ENCODE measurements around the gene TBX3. TPM values are rescaled to one million over a fixed set of nuclear protein-coding genes. Genes with fewer than 3 reads are reported as not detected.

TBX3 gene
- total RNA-seq, 3 donors from 2014 or later = 21.3 to 115 (median 78.3) TPM

- no peak for DNase-seq (ENCODE audit: low spot score in 2 of 2)
- Histone ChIP-seq H3K36me3 (no peaks in the 10 kb centered on the region), H3K27me3 (no peaks in the 10 kb centered on the region), H3K9me3 (no peaks in the 10 kb centered on the region), H3K4me1 (peaks cover 0 to 1% of the 10 kb centered on the region in 2 donors), H3K27ac (no peak overlapping the region), H3K4me3 (no peak overlapping the region)
- intact Hi-C loops (cut with DNase I; ENCODE audit: low total_unique reads) = no loop called here
- TF ChIP-seq POLR2AphosphoS5 (IDR thresholded peaks at IDR 0.05) = no peak
- TF ChIP-seq POLR2A (IDR thresholded peaks at IDR 0.05) = no peak
- TF ChIP-seq, protein P1, sequence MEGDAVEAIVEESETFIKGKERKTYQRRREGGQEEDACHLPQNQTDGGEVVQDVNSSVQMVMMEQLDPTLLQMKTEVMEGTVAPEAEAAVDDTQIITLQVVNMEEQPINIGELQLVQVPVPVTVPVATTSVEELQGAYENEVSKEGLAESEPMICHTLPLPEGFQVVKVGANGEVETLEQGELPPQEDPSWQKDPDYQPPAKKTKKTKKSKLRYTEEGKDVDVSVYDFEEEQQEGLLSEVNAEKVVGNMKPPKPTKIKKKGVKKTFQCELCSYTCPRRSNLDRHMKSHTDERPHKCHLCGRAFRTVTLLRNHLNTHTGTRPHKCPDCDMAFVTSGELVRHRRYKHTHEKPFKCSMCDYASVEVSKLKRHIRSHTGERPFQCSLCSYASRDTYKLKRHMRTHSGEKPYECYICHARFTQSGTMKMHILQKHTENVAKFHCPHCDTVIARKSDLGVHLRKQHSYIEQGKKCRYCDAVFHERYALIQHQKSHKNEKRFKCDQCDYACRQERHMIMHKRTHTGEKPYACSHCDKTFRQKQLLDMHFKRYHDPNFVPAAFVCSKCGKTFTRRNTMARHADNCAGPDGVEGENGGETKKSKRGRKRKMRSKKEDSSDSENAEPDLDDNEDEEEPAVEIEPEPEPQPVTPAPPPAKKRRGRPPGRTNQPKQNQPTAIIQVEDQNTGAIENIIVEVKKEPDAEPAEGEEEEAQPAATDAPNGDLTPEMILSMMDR (IDR thresholded peaks at IDR 0.05) = no peak
These were observed 26.4 kb downstream of the TBX3 start for GRCh38 chr12:114657597-114657920.

GRCh38 chr12:114656906-114657596 is 26.9 kb downstream of the TBX3 start:
- intact Hi-C loops (cut with DNase I; ENCODE audit: low total_unique reads) = no loop called here
- no peak overlapping the region for H3K27ac ChIP-seq
- TF ChIP-seq POLR2AphosphoS5 (IDR thresholded peaks at IDR 0.05) = no peak
- no peak for TF ChIP-seq POLR2A (IDR thresholded peaks at IDR 0.05)
- TF ChIP-seq, protein P1 (IDR thresholded peaks at IDR 0.05) = no peak

DNA sequence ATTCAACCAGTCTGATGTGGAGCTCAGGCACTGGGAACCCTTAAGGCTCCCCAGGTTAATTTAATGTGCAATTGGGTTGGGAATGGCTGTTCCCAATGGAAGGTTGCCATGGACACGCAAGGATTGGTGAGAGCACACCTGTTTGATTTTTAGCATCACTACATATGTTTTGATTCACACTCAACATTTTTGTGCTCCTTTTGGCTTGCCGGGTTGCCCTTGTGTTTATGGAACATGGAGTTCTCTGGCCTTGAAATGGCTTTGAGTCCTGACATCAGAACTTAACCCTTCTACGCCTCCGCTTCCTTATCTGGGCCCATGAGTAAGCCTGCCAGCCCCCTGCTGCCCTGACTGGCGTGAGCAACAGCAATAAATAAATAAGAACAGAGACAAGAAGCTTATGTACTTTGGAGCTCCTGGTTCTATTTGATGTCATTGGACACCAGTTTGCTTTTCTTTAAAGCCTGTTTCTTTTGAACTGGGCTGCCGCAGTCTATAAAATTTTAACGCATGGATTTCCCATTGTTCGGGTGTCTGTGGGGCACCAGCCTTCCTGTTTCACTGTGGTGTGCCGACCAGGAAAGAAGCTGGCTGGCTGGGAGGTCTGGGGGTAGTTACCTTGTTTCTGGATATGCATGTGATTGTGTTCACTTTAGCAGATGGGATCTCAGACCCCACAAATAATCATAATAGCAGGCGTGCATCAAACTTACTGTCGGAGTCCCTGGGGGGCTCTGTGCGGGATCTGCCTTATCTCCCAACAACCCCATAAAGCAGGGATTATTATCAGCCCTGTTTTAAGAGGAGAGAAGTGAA is 27.8 kb downstream of the TBX3 start:
- no peak for TF ChIP-seq POLR2A (IDR thresholded peaks at IDR 0.05)
- TF ChIP-seq POLR2AphosphoS5 (IDR thresholded peaks at IDR 0.05) = no peak
- TF ChIP-seq, protein P1 (IDR thresholded peaks at IDR 0.05) = no peak
- Histone ChIP-seq H3K4me1 (no peaks in the 10 kb centered on the region), H3K27me3 (no peaks in the 10 kb centered on the region), H3K27ac (no peak overlapping the region), H3K4me3 (no peak overlapping the region), H3K36me3 (no peaks in the 10 kb centered on the region), H3K9me3 (no peaks in the 10 kb centered on the region)
- intact Hi-C loops (cut with DNase I; ENCODE audit: low total_unique reads) = no loop called here
- no peak for DNase-seq (ENCODE audit: low spot score in 2 of 2)

More at GRCh38 chr12:114656906-114657596, 26.9 kb downstream of the TBX3 start:
- no peaks in the 10 kb centered on the region for H3K27me3 ChIP-seq
- no peak overlapping the region for H3K4me3 ChIP-seq
- no peaks in the 10 kb centered on the region for H3K36me3 ChIP-seq
- no peaks in the 10 kb centered on the region for H3K4me1 ChIP-seq
- H3K9me3 ChIP-seq = no peaks in the 10 kb centered on the region
- DNase-seq (ENCODE audit: low spot score in 2 of 2) = no peak

DNA sequence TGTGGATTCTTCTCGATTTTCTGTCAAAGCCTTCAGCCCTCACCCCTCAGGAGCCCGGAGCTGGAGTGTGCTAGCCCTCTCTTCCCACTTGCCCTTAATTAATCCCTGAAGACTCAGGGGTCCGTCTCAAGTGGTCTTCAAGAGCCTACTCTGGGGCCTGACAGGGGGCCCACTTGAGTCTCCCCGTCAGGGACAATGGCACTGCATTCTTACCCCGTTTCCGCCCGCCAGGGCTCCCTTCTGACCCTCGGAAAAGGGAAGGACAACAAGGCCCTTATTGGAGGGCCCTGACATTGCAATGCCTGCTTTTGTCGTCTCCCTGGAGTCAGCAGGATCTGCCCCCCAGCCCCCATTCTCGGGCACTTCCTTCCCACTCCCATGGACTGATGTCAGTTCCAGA is 34.4 kb downstream of the TBX3 start:
- H3K36me3 ChIP-seq = no peaks in the 10 kb centered on the region
- intact Hi-C loops (cut with DNase I; ENCODE audit: low total_unique reads) = no loop called here
- H3K9me3 ChIP-seq = no peaks in the 10 kb centered on the region
- H3K4me3 ChIP-seq = no peak overlapping the region
- TF ChIP-seq, protein P1 (IDR thresholded peaks at IDR 0.05) = no peak
- no peak for TF ChIP-seq POLR2A (IDR thresholded peaks at IDR 0.05)
- no peak for TF ChIP-seq POLR2AphosphoS5 (IDR thresholded peaks at IDR 0.05)
- DNase-seq (ENCODE audit: low spot score in 2 of 2) = no peak
- no peaks in the 10 kb centered on the region for H3K27me3 ChIP-seq
- H3K4me1 ChIP-seq = no peaks in the 10 kb centered on the region
- H3K27ac ChIP-seq = no peak overlapping the region

DNA sequence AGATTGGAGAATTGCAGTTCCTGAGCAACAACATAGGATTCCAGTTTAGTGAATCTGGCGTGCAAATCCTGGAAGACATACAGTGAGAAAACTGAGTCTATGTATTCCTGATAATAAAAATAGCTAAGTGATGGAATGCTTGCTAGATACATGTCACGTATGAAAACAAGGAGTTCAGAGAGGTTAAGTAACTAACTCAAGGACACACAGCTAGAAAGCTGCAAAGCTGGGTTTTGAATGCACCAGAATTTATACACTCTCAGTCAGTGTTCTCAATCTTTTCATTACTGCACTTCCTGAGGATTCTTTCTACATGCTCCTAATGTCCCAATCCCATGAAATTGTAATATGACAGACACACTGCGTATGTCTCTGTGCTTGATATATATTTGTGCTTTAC is 35.3 kb downstream of the TBX3 start:
- H3K27me3 ChIP-seq = no peaks in the 10 kb centered on the region
- no peak for DNase-seq (ENCODE audit: low spot score in 2 of 2)
- no peak overlapping the region for H3K4me3 ChIP-seq
- H3K4me1 ChIP-seq = no peaks in the 10 kb centered on the region
- TF ChIP-seq POLR2A (IDR thresholded peaks at IDR 0.05) (no peak), POLR2AphosphoS5 (IDR thresholded peaks at IDR 0.05) (no peak)
- TF ChIP-seq, protein P1 (IDR thresholded peaks at IDR 0.05) = no peak
- intact Hi-C loops (cut with DNase I; ENCODE audit: low total_unique reads) = no loop called here
- H3K36me3 ChIP-seq = no peaks in the 10 kb centered on the region
- no peak overlapping the region for H3K27ac ChIP-seq
- no peaks in the 10 kb centered on the region for H3K9me3 ChIP-seq
